GM12878 (cell line): ENCODE measurements around the gene MYO1D. TPM values are rescaled to one million over a fixed set of nuclear protein-coding genes. Genes with fewer than 3 reads are reported as not detected.

Source experiments
- ATAC-seq: fragments of 200-7000 bp; cut with Tn5 transposase; 3 replicates; pipeline ENCODE4 v1.9.1; 2020; ENCODE audit warnings: mild to moderate bottlenecking, moderate library complexity
- BruUV-seq: library from RNA; stranded (reverse); fragments of 400-500 nt; replicated peaks from 2 replicates; lab custom pipeline; 2021; lab: Mats Ljungman, UMichigan
- CTCF ChIA-PET: fragments of 300-600 bp; sonication (Branson Sonifier 250); formaldehyde crosslinking; extraction: SDS; loops from one replicate; lab custom pipeline; 2021; ENCODE audit warnings: inconsistent platforms; lab: Yijun Ruan, JAX
- POLR2A ChIA-PET: fragments of 350-600 bp; formaldehyde crosslinking; extraction: SDS; loops from one replicate; lab custom pipeline; 2021; ENCODE audit warnings: inconsistent platforms; lab: Charles Lee
- RAD21 ChIA-PET: fragments of 300-600 bp; sonication (Branson Sonifier 250); formaldehyde crosslinking; loops from one replicate; lab custom pipeline; 2023; ENCODE audit warnings: antibody characterized with exemption; ENCODE audit not compliant: unreplicated experiment; lab: Charles Lee
- SMC1A ChIA-PET: fragments of 300-600 bp; sonication (Branson Sonifier 250); formaldehyde crosslinking; loops from one replicate; lab custom pipeline; 2023; ENCODE audit not compliant: unreplicated experiment, uncharacterized antibody; lab: Charles Lee
- DNase-seq: peaks from one replicate; pipeline ENCODE4 v3.0.0-alpha.2; 2011; ENCODE audit warnings: low read depth, low spot score
- FAIRE-seq: peaks from 3 replicates; lab custom pipeline; 2011; peaks lifted over from hg19 to GRCh38; lab: Jason Lieb, UNC
- H2AFZ ChIP-seq: 2 replicates; pipeline ENCODE4 v1.6.0; 2011; ENCODE audit warnings: low read depth, low read length, control low read depth; ENCODE audit not compliant: control insufficient read depth
- H3K27ac ChIP-seq: 2 replicates; pipeline ENCODE4 v1.5.1; 2011; ENCODE audit warnings: control low read depth; ENCODE audit not compliant: control insufficient read depth, insufficient read depth
- H3K27me3 ChIP-seq, 2 experiments: replicated peaks in 1 of 2; 2 replicates each; pipeline versions ENCODE4 v1.6.0 to v1.6.1; 2011; ENCODE audit warnings: low read length in 1 of 2; ENCODE audit not compliant: control insufficient read depth in 2 of 2, insufficient read depth in 2 of 2
- H3K36me3 ChIP-seq, 2 experiments: 2 replicates each; pipeline ENCODE4 v1.5.1; 2011; ENCODE audit warnings: low read length in 1 of 2; ENCODE audit not compliant: control insufficient read depth in 2 of 2, insufficient read depth in 2 of 2
- H3K4me1 ChIP-seq: 2 replicates; pipeline ENCODE4 v1.6.1; 2011; ENCODE audit warnings: mild to moderate bottlenecking, low read length, moderate library complexity, mixed read lengths; ENCODE audit not compliant: control insufficient read depth, insufficient read depth
- H3K4me2 ChIP-seq: 2 replicates; pipeline ENCODE4 v1.6.0; 2011; ENCODE audit warnings: control low read depth; ENCODE audit not compliant: control insufficient read depth, insufficient read depth
- H3K4me3 ChIP-seq: fragments of 200-600 bp; sonication (generic); 2 replicates; pipeline ENCODE4 v1.5.1; 2016
- H3K79me2 ChIP-seq: 2 replicates; pipeline ENCODE4 v1.6.0; 2011; ENCODE audit warnings: low read length; ENCODE audit not compliant: control insufficient read depth, insufficient read depth
- H3K9ac ChIP-seq: 2 replicates; pipeline ENCODE4 v1.8.0; 2011; ENCODE audit warnings: low read length, control low read depth, mixed read lengths; ENCODE audit not compliant: control insufficient read depth, insufficient read depth
- H3K9me3 ChIP-seq: replicated peaks from 3 replicates; pipeline ENCODE4 v1.5.1; 2011; ENCODE audit warnings: mild to moderate bottlenecking, low read length; ENCODE audit not compliant: control insufficient read depth, insufficient read depth
- H4K20me1 ChIP-seq: 2 replicates; pipeline ENCODE4 v1.6.0; 2011; ENCODE audit not compliant: control insufficient read depth, insufficient read depth
- DPF2 ChIP-seq: fragments of 450-650 bp; IDR thresholded peaks from 2 replicates; pipeline ENCODE4 v1.6.1; 2017; ENCODE audit warnings: mild to moderate bottlenecking
- IRF4 ChIP-seq: IDR thresholded peaks from 2 replicates; pipeline ENCODE4 v1.6.1; 2011; ENCODE audit warnings: low read depth, low read length
- MYB ChIP-seq: fragments of 150-350 bp; IDR thresholded peaks from 2 replicates; pipeline ENCODE4 v1.6.1; 2014; ENCODE audit warnings: mild to moderate bottlenecking, low read depth, low read length, borderline replicate concordance
- PAX8 ChIP-seq: fragments of 450-650 bp; IDR thresholded peaks from 2 replicates; pipeline ENCODE4 v1.6.1; 2017; ENCODE audit warnings: mild to moderate bottlenecking, moderate library complexity
- POLR2AphosphoS2 ChIP-seq: IDR thresholded peaks from 2 replicates; pipeline ENCODE4 v1.6.1; 2011; ENCODE audit warnings: low read depth, mild to moderate bottlenecking, low read length, improper control_type of control experiment, moderate library complexity
- POU2F2 ChIP-seq: IDR thresholded peaks from 3 replicates; pipeline ENCODE4 v1.6.1; 2011; ENCODE audit warnings: low read depth, mild to moderate bottlenecking, low read length, borderline replicate concordance
- SREBF2 ChIP-seq: IDR thresholded peaks from 2 replicates; pipeline ENCODE4 v1.6.1; 2012; ENCODE audit warnings: mild to moderate bottlenecking, low read length
- TCF3 ChIP-seq: IDR thresholded peaks from 2 replicates; pipeline ENCODE4 v1.6.1; 2012; ENCODE audit warnings: low read depth, mild to moderate bottlenecking, low read length, borderline replicate concordance; ENCODE audit not compliant: insufficient read depth
- ZBED1 ChIP-seq: IDR thresholded peaks from 2 replicates; pipeline ENCODE4 v1.6.1; 2016; ENCODE audit warnings: borderline replicate concordance
- ZNF24 ChIP-seq: fragments of 450-650 bp; IDR thresholded peaks from 2 replicates; pipeline ENCODE4 v1.6.1; 2017; ENCODE audit warnings: antibody characterized with exemption, mild to moderate bottlenecking
- WGBS: methylation state at CpG from one replicate; pipeline ENCODE4 v1.1.6; 2016; ENCODE audit warnings: low lambda C conversion rate; ENCODE audit not compliant: insufficient replicate concordance, insufficient coverage; ENCODE audit errors: missing lambda C conversion rate; 5-methylcytosine and 5-hydroxymethylcytosine counted together
- in situ Hi-C: fragments of 300-500 bp; cut with MboI; formaldehyde crosslinking; loops from 9 replicates; pipeline ENCODE4 v1.14.3; 2018; ENCODE audit warnings: mixed read lengths
- intact Hi-C: fragments of 100-400 bp; cut with micrococcal nuclease; formaldehyde crosslinking; loops from one replicate; pipeline ENCODE4 v1.14.2; 2022; ENCODE audit not compliant: unreplicated experiment
- polyA plus RNA-seq, 11 experiments: library from polyadenylated mRNA; depleted of rRNA in 4 of 11; unstranded in 6 of 11; stranded (reverse) in 5 of 11; fragments of >200 nt; fragmentation: Nextera tagmentation in 4 of 11; fragmentation: Illumina TruSeq in 1 of 11; extraction: Ambion mirVana in 4 of 11; extraction: Trizol in 1 of 11; gene quantifications; 1 replicate in 1 of 11; 2 replicates in 10 of 11; pipeline versions ENCODE4 v1.2.1 to v1.2.3, GENCODE V29; 2011 to 2016; ENCODE audit warnings: inconsistent platforms in 2 of 11, missing spikeins in 2 of 11, low read depth in 1 of 11
- total RNA-seq, 4 experiments: library from RNA; depleted of rRNA in 3 of 4; stranded (reverse); fragments of >200 nt in 3 of 4; fragmentation: Illumina TruSeq in 1 of 4; extraction: Trizol in 1 of 4; gene quantifications; 2 replicates each; pipeline versions ENCODE4 v1.2.1 to v1.2.3, GENCODE V29; 2013 to 2021
- TF ChIP-seq, protein P1 (sequence below): fragments of 450-650 bp; IDR thresholded peaks from 2 replicates; pipeline ENCODE4 v1.6.1; 2016; ENCODE audit warnings: mild to moderate bottlenecking
- TF ChIP-seq, protein P2 (sequence below): fragments of 450-650 bp; formaldehyde crosslinking; IDR thresholded peaks from 2 replicates; pipeline ENCODE4 v1.4.0; 2020; ENCODE audit warnings: mild to moderate bottlenecking, moderate library complexity
- TF ChIP-seq, protein P3 (sequence below): IDR thresholded peaks from 2 replicates; pipeline ENCODE4 v1.6.1; 2012; ENCODE audit warnings: low read length, inconsistent platforms
- TF ChIP-seq, protein P4 (sequence below): IDR thresholded peaks from 2 replicates; pipeline ENCODE4 v1.6.1; 2011; ENCODE audit warnings: borderline replicate concordance, low read depth, mild to moderate bottlenecking, moderate library complexity, mixed read lengths, low read length; ENCODE audit not compliant: insufficient read depth; ENCODE audit errors: extremely low read length
- TF ChIP-seq, protein P5 (sequence below): fragments of 450-650 bp; IDR thresholded peaks from 2 replicates; pipeline ENCODE4 v1.6.1; 2016; ENCODE audit warnings: mild to moderate bottlenecking

MYO1D gene
- total and polyA plus RNA-seq, 10 of the 15 experiments (the other 5 are each of a cell fraction or from before 2014, with no cell fraction given), result 1.8 to 37.7 (median 25.4) TPM

DNA sequence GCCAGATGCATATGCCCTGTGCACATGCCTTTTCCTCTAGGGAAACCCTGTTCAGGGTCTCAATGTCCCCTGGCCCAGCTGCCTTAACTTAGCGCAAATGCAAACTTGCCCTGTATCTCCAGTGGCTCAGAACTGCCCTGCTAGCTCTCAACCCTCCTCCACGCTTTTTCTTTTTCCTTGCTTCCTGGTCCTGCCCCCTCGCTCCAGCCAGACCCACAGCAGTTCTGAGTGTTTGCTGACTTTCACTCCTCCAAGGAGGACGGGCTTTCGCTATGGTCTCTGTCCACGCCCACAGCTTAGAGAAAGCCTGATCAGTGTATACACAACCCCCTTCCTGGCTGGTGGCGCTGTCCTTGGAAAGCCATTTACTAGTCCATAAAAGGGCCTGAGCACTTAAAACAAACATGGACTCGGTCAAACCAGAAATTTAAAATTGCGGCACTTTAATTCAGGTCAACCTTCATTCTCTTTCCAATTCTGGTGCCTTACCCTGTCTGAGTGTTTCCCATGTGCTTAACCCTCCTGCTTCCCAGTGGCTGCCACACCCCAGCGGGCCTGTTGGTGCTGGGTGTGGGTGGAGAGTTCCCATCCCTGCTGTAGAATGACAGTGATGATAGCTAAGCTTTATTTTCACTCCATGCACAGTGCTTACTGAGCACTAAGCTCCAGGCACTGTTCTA, 35.4 kb upstream of the MYO1D start:
- ChIA-PET CTCF (interaction anchor here (0.9 to 12.1 kb wide), 6 partner anchors 24 to 428 kb away, joined by 3 to 206 read pairs (median 8); partner anchors contain the start of gene MYO1D), POLR2A (no interaction called here), SMC1A (interaction anchor here (0.9 to 13.9 kb wide), 7 partner anchors 17 to 140 kb away, joined by 3 to 137 read pairs (median 5); partner anchors contain the start of gene MYO1D), RAD21 (interaction anchor here (1.2 to 3.3 kb wide), 4 partner anchors 35 to 428 kb away, joined by 3 to 60 read pairs (median 4); partner anchors contain the start of gene MYO1D)
- Histone ChIP-seq H3K79me2 (no peaks in the 10 kb centered on the region), H3K9ac (no peak overlapping the region), H3K4me1 (no peaks in the 10 kb centered on the region), H3K4me2 (no peak overlapping the region), H3K36me3 (no peaks in the 10 kb centered on the region), H3K9me3 (no peaks in the 10 kb centered on the region; the same call in 2 of the 3 replicates), H2AFZ (no peak overlapping the region)
- no TSS peak for BruUV-seq
- ATAC-seq (no peak), FAIRE-seq (no peak)
- intact Hi-C loops, result no loop called here
- WGBS, result 59% methylated on average over 10 of the region's 10 CpGs
- TF ChIP-seq SREBF2, result no peak
- no peak for TF ChIP-seq TCF3
- TF ChIP-seq, protein P1, sequence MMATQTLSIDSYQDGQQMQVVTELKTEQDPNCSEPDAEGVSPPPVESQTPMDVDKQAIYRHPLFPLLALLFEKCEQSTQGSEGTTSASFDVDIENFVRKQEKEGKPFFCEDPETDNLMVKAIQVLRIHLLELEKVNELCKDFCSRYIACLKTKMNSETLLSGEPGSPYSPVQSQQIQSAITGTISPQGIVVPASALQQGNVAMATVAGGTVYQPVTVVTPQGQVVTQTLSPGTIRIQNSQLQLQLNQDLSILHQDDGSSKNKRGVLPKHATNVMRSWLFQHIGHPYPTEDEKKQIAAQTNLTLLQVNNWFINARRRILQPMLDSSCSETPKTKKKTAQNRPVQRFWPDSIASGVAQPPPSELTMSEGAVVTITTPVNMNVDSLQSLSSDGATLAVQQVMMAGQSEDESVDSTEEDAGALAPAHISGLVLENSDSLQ, result no peak
- no peak for TF ChIP-seq IRF4
- TF ChIP-seq, protein P2, sequence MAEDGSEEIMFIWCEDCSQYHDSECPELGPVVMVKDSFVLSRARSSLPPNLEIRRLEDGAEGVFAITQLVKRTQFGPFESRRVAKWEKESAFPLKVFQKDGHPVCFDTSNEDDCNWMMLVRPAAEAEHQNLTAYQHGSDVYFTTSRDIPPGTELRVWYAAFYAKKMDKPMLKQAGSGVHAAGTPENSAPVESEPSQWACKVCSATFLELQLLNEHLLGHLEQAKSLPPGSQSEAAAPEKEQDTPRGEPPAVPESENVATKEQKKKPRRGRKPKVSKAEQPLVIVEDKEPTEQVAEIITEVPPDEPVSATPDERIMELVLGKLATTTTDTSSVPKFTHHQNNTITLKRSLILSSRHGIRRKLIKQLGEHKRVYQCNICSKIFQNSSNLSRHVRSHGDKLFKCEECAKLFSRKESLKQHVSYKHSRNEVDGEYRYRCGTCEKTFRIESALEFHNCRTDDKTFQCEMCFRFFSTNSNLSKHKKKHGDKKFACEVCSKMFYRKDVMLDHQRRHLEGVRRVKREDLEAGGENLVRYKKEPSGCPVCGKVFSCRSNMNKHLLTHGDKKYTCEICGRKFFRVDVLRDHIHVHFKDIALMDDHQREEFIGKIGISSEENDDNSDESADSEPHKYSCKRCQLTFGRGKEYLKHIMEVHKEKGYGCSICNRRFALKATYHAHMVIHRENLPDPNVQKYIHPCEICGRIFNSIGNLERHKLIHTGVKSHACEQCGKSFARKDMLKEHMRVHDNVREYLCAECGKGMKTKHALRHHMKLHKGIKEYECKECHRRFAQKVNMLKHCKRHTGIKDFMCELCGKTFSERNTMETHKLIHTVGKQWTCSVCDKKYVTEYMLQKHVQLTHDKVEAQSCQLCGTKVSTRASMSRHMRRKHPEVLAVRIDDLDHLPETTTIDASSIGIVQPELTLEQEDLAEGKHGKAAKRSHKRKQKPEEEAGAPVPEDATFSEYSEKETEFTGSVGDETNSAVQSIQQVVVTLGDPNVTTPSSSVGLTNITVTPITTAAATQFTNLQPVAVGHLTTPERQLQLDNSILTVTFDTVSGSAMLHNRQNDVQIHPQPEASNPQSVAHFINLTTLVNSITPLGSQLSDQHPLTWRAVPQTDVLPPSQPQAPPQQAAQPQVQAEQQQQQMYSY (CRISPR knock-in tag), result no peak
- no peak for TF ChIP-seq MYB
- no peak for TF ChIP-seq PAX8
- TF ChIP-seq POU2F2, result no peak
- TF ChIP-seq POLR2AphosphoS2, result no peak
- TF ChIP-seq DPF2, result no peak
- TF ChIP-seq, protein P3, sequence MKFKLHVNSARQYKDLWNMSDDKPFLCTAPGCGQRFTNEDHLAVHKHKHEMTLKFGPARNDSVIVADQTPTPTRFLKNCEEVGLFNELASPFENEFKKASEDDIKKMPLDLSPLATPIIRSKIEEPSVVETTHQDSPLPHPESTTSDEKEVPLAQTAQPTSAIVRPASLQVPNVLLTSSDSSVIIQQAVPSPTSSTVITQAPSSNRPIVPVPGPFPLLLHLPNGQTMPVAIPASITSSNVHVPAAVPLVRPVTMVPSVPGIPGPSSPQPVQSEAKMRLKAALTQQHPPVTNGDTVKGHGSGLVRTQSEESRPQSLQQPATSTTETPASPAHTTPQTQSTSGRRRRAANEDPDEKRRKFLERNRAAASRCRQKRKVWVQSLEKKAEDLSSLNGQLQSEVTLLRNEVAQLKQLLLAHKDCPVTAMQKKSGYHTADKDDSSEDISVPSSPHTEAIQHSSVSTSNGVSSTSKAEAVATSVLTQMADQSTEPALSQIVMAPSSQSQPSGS, result no peak
- TF ChIP-seq ZNF24, result no peak
- no peak for TF ChIP-seq ZBED1
- TF ChIP-seq, protein P4, sequence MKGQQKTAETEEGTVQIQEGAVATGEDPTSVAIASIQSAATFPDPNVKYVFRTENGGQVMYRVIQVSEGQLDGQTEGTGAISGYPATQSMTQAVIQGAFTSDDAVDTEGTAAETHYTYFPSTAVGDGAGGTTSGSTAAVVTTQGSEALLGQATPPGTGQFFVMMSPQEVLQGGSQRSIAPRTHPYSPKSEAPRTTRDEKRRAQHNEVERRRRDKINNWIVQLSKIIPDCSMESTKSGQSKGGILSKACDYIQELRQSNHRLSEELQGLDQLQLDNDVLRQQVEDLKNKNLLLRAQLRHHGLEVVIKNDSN, result no peak
- TF ChIP-seq, protein P5, sequence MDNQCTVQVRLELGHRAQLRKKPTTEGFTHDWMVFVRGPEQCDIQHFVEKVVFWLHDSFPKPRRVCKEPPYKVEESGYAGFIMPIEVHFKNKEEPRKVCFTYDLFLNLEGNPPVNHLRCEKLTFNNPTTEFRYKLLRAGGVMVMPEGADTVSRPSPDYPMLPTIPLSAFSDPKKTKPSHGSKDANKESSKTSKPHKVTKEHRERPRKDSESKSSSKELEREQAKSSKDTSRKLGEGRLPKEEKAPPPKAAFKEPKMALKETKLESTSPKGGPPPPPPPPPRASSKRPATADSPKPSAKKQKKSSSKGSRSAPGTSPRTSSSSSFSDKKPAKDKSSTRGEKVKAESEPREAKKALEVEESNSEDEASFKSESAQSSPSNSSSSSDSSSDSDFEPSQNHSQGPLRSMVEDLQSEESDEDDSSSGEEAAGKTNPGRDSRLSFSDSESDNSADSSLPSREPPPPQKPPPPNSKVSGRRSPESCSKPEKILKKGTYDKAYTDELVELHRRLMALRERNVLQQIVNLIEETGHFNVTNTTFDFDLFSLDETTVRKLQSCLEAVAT, result no peak
- TF ChIP-seq, all 136 proteins: peak for 0
- Histone ChIP-seq H4K20me1 (no peaks in the 10 kb centered on the region), H3K4me3 (no peak overlapping the region), H3K27me3 (no peaks in the 10 kb centered on the region), H3K27ac (no peak overlapping the region)
- DNase-seq, result no peak
- in situ Hi-C loops, result loop anchor here (10.0 to 25.0 kb wide), 2 partner anchors 128 to 450 kb away; no protein-coding TSS in a partner anchor
